ENCODE measurements around the gene PHACTR3. TPM values are rescaled to one million over a fixed set of nuclear protein-coding genes. Genes with fewer than 3 reads are reported as not detected.

PHACTR3 gene
- total and polyA plus RNA-seq, 2 of the 8 experiments (the other 6 are each of a cell fraction or from before 2014, with no cell fraction given) = 0.05 to 0.13 TPM

- Histone ChIP-seq H2AK5ac (ENCODE audit: low read depth, low read length) (no peak overlapping the region), H2BK5ac (ENCODE audit: low read depth, low read length) (no peak overlapping the region), H3K4me1 (replicated peaks in 1 of 4; ENCODE audit: control insufficient read depth in 3 of 4, insufficient read depth in 4 of 4, low read length in 3 of 4) (no peaks in the 10 kb centered on the region), H3K79me1 (ENCODE audit: low read depth, low read length) (no peaks in the 10 kb centered on the region), H3K18ac (ENCODE audit: extremely low read depth, low read length) (no peak overlapping the region), H3K56ac (replicated peaks; ENCODE audit: insufficient read length, low read depth, low read length) (no peak overlapping the region), H3K27me3 (replicated peaks in 1 of 4; ENCODE audit: control insufficient read depth in 3 of 4, extremely low read depth in 1 of 4, insufficient read depth in 3 of 4, low read length in 3 of 4) (no peaks in the 10 kb centered on the region), H3K14ac (ENCODE audit: insufficient read length) (no peak overlapping the region), H3K27ac (ENCODE audit: low read depth, low read length) (no peak overlapping the region), H3K23ac (ENCODE audit: insufficient read length) (no peak overlapping the region), H3K23me2 (ENCODE audit: low read depth, low read length) (peaks cover 10% of the 10 kb centered on the region; the same call in 1 of the 2 replicates), H3K9ac (replicated peaks in 1 of 4; ENCODE audit: extremely low read depth in 1 of 4, low read depth in 3 of 4, low read length in 3 of 4) (no peak overlapping the region), H3K9me3 (ENCODE audit: insufficient read depth in 2 of 2, low read depth in 1 of 2, low read length in 1 of 2) (peaks cover 85 to 97% of the 10 kb centered on the region in 2 experiments), H4K91ac (replicated peaks; ENCODE audit: insufficient read length, low read length) (no peak overlapping the region), H4K8ac (ENCODE audit: extremely low read depth, insufficient read depth, low read length) (no peak overlapping the region), H2BK12ac (ENCODE audit: low read depth, low read length) (no peak overlapping the region), H3K4ac (replicated peaks; ENCODE audit: insufficient read length, low read depth, low read length) (no peak overlapping the region), H2BK120ac (replicated peaks; ENCODE audit: low read depth, low read length) (no peak overlapping the region), H3K79me2 (ENCODE audit: control insufficient read depth in 1 of 2, insufficient read depth in 2 of 2, low read length in 2 of 2) (no peaks in the 10 kb centered on the region), H2BK20ac (ENCODE audit: low read length) (no peak overlapping the region), H3K4me3 (ENCODE audit: extremely low read depth in 1 of 4, insufficient read depth in 2 of 4, low read depth in 3 of 4, low read length in 4 of 4) (no peak overlapping the region), H2BK15ac (ENCODE audit: low read length) (no peak overlapping the region), H3K36me3 (ENCODE audit: control insufficient read depth in 2 of 4, insufficient read depth in 4 of 4, low read length in 3 of 4) (no peaks in the 10 kb centered on the region), H3K4me2 (ENCODE audit: insufficient read depth in 1 of 2, low read depth in 2 of 2, low read length in 2 of 2) (no peak overlapping the region), H2AFZ (ENCODE audit: low read length) (no peak overlapping the region), H4K5ac (ENCODE audit: insufficient read length, low read depth, low read length) (no peak overlapping the region), H4K20me1 (replicated peaks in 1 of 2; ENCODE audit: control insufficient read depth in 1 of 2, insufficient read depth in 2 of 2, low read length in 2 of 2) (peaks cover 0 to 3% of the 10 kb centered on the region in 2 experiments)
- DNase-seq (ENCODE audit: low read depth in 1 of 2, low spot score in 2 of 2) = no peak
- FAIRE-seq = no peak
- ChIA-PET CTCF (ENCODE audit: partially characterized antibody) (no interaction called here), POLR2A (ENCODE audit: partially characterized antibody) (no interaction called here)
- 70% methylated on average over 4 of the region's 4 CpGs; no CpG with 5 or more reads in 1 of the 2 experiments for WGBS, 2 experiments (ENCODE audit: extremely low coverage in 1 of 2, insufficient coverage in 1 of 2, insufficient read length in 1 of 2, insufficient replicate concordance in 2 of 2, low coverage in 1 of 2, low lambda C conversion rate in 2 of 2, missing lambda C conversion rate in 1 of 2)
- no peak for TF ChIP-seq TAF7 (optimal IDR thresholded peaks at IDR 0.05; ENCODE audit: borderline replicate concordance, low read depth, low read length)
- no peak for TF ChIP-seq NANOG (IDR thresholded peaks at IDR 0.05; ENCODE audit: insufficient read depth, low read depth, low read length, poor library complexity, severe bottlenecking)
- no peak for TF ChIP-seq TCF12 (IDR thresholded peaks at IDR 0.05; ENCODE audit: low read depth, low read length)
- no peak for TF ChIP-seq JUND (IDR thresholded peaks at IDR 0.05; ENCODE audit: low read length)
- TF ChIP-seq SIRT6 (IDR thresholded peaks at IDR 0.05; ENCODE audit: low read length) = no peak
Measured at GRCh38 chr20:59690101-59690500, 85.8 kb downstream of the PHACTR3 start.
